Loucy (cell line): ENCODE measurements around the gene SUN5.

Experiments
- H2AFZ ChIP-seq: fragments of 200-600 bp; sonication (generic); 2 replicates; pipeline ENCODE4 v1.6.0; 2016; ENCODE audit warnings: antibody characterized with exemption, mild to moderate bottlenecking, low read length, moderate library complexity
- H3F3A ChIP-seq: fragments of 200-600 bp; 2 replicates; pipeline ENCODE4 v1.6.0; 2016; ENCODE audit warnings: antibody characterized with exemption, low read depth, mild to moderate bottlenecking
- H3K27me3 ChIP-seq: fragments of 200-600 bp; sonication (generic); 2 replicates; pipeline ENCODE4 v1.6.1; 2014; ENCODE audit warnings: low read length, mild to moderate bottlenecking; ENCODE audit not compliant: insufficient read depth, poor library complexity, severe bottlenecking
- H3K36me3 ChIP-seq: fragments of 200-600 bp; sonication (generic); 2 replicates; pipeline ENCODE4 v1.6.1; 2016; ENCODE audit warnings: low read length; ENCODE audit not compliant: insufficient read depth
- H3K4me1 ChIP-seq: fragments of 200-600 bp; sonication (generic); 2 replicates; pipeline ENCODE4 v1.5.1; 2014; ENCODE audit warnings: low read length, mild to moderate bottlenecking; ENCODE audit not compliant: insufficient read depth, poor library complexity, severe bottlenecking
- H3K4me2 ChIP-seq: fragments of 200-600 bp; sonication (generic); 2 replicates; pipeline ENCODE4 v1.6.0; 2014; ENCODE audit warnings: antibody characterized with exemption, low read length, low read depth, mild to moderate bottlenecking; ENCODE audit not compliant: poor library complexity, severe bottlenecking
- H3K4me3 ChIP-seq: fragments of 200-600 bp; sonication (generic); 2 replicates; pipeline ENCODE4 v1.5.1; 2014; ENCODE audit warnings: low read length, mild to moderate bottlenecking, mixed read lengths; ENCODE audit not compliant: poor library complexity, severe bottlenecking
- H3K79me2 ChIP-seq: fragments of 200-600 bp; sonication (generic); 2 replicates; pipeline ENCODE4 v1.6.1; 2014; ENCODE audit warnings: low read length; ENCODE audit not compliant: insufficient read depth
- H3K9ac ChIP-seq: fragments of 200-600 bp; sonication (generic); 2 replicates; pipeline ENCODE4 v1.6.0; 2014; ENCODE audit warnings: mild to moderate bottlenecking, low read depth, low read length, moderate library complexity; ENCODE audit not compliant: poor library complexity, severe bottlenecking
- H3K9me2 ChIP-seq: fragments of 200-600 bp; sonication (generic); replicated peaks from 2 replicates; pipeline ENCODE4 v1.6.1; 2016; ENCODE audit warnings: low read depth, low read length, mixed read lengths
- H3K9me3 ChIP-seq: fragments of 200-600 bp; sonication (generic); 2 replicates; pipeline ENCODE4 v1.6.1; 2014; ENCODE audit warnings: mild to moderate bottlenecking, antibody characterized with exemption, low read length, low read depth; ENCODE audit not compliant: insufficient read depth
- H4K20me1 ChIP-seq: fragments of 200-600 bp; sonication (generic); 2 replicates; pipeline ENCODE4 v1.6.0; 2014; ENCODE audit warnings: antibody characterized with exemption, low read length, mild to moderate bottlenecking; ENCODE audit not compliant: insufficient read depth, poor library complexity, severe bottlenecking
- EZH2phosphoT487 ChIP-seq: fragments of 200-600 bp; IDR thresholded peaks from 2 replicates; pipeline ENCODE4 v1.6.1; 2018; ENCODE audit warnings: antibody characterized with exemption, mild to moderate bottlenecking, moderate library complexity, borderline replicate concordance
- TF ChIP-seq, protein P1 (sequence below): fragments of 200-600 bp; sonication (generic); conservative IDR thresholded peaks from 2 replicates; pipeline ENCODE4 v1.5.1; 2014; ENCODE audit warnings: mild to moderate bottlenecking, antibody characterized with exemption, low read length

The SUN5 gene

DNA sequence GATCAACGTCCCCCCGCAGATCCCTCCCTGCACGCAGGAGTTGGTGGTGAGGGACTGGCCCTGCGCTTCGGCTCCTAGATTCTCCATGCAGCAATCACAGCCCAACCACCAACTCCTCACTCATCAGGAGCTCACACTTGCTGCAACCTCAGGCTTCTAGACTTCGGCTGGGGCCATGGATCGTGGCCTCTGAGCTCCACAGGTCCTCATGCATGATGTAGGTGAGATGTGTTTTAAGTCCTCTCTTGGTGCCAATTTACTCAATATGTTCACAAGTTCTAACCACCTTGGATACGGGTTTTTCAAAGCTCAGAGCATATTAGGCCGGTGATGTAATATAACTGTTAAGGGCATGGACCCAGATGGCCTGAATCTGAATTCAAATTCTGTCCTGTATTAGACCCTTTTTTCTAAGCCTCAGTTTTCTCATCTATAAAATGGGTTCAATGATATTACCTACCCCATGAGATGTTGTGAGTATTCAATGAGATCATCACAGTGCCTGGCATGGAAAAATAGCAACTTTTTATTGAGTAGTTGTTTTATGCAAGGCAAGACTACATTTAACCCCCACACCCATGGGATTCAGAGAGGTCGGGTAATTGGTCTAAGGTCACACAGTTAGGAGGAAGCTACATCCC, 31.0 kb downstream of the SUN5 start:
- TF ChIP-seq EZH2phosphoT487: no peak
- TF ChIP-seq, protein P1, sequence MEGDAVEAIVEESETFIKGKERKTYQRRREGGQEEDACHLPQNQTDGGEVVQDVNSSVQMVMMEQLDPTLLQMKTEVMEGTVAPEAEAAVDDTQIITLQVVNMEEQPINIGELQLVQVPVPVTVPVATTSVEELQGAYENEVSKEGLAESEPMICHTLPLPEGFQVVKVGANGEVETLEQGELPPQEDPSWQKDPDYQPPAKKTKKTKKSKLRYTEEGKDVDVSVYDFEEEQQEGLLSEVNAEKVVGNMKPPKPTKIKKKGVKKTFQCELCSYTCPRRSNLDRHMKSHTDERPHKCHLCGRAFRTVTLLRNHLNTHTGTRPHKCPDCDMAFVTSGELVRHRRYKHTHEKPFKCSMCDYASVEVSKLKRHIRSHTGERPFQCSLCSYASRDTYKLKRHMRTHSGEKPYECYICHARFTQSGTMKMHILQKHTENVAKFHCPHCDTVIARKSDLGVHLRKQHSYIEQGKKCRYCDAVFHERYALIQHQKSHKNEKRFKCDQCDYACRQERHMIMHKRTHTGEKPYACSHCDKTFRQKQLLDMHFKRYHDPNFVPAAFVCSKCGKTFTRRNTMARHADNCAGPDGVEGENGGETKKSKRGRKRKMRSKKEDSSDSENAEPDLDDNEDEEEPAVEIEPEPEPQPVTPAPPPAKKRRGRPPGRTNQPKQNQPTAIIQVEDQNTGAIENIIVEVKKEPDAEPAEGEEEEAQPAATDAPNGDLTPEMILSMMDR: no peak
- H3K36me3 ChIP-seq: no peaks in the 10 kb centered on the region
- H3K4me2 ChIP-seq: peak overlapping the region; percentile 81
- H2AFZ ChIP-seq: no peak overlapping the region
- peaks cover 59% of the 10 kb centered on the region for H3K4me1 ChIP-seq
- H3K9me2 ChIP-seq: no peaks in the 10 kb centered on the region
- H3K79me2 ChIP-seq: no peaks in the 10 kb centered on the region
- peak overlapping the region; percentile 68 for H3K4me3 ChIP-seq
- peaks cover 20% of the 10 kb centered on the region for H3F3A ChIP-seq
- no peaks in the 10 kb centered on the region for H4K20me1 ChIP-seq
- H3K9me3 ChIP-seq: peaks cover 4% of the 10 kb centered on the region; the same call in 1 of the 2 replicates
- no peaks in the 10 kb centered on the region for H3K27me3 ChIP-seq
- peak overlapping the region; percentile 89 for H3K9ac ChIP-seq

DNA sequence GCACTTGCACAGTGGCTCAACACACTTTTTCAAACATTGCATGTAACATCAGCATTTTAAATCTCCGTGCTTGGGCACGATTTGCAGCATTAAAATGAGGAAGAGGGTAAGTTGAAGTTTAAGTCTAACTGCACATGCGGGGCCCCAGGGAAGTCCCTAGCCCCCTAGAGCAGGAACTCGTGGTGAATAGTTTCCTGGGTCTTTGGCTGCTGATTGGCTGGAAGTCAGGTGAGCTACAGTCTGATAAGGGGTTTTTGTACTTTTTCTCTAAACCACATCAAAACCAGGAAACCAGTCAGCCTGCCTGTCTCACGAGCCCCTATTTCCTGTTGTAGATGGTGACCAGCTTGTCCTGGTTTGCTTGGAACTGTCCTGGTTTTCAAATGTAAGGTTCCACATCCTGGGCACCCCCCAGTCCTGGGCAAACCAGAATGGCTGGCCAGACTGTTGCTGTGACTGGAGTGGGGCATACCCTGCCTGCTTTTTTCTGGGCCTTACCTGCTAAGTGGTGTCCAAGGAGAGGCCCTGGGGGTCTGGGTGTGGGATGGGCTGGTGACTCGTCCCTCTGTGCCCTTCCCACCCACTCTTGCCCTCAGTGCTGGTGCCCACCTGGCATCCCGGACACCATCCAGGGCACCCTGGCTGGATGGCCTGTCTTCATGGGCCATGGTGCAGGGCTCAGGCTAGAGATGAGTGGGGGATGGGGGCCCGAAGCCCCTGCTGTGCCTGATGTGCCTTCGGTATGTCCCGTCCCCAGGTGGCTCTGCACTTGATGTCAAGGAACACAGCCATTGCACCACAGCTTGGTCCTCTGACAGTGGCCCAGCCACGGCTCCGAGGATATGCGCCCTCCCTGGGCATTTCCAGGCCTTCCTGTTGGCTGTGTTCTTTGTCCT, 31.8 kb downstream of the SUN5 start:
- H2AFZ ChIP-seq: no peak overlapping the region
- no peaks in the 10 kb centered on the region for H3K27me3 ChIP-seq
- peak overlapping the region; percentile 89 for H3K9ac ChIP-seq
- TF ChIP-seq, protein P1: no peak
- no peak for TF ChIP-seq EZH2phosphoT487
- H3K36me3 ChIP-seq: no peaks in the 10 kb centered on the region
- H3K4me2 ChIP-seq: peak overlapping the region; percentile 81
- H4K20me1 ChIP-seq: no peaks in the 10 kb centered on the region
- no peaks in the 10 kb centered on the region for H3K9me2 ChIP-seq
- H3K79me2 ChIP-seq: no peaks in the 10 kb centered on the region
- peak overlapping the region; percentile 68 for H3K4me3 ChIP-seq
- peaks cover 67% of the 10 kb centered on the region for H3K4me1 ChIP-seq
- peaks cover 20% of the 10 kb centered on the region for H3F3A ChIP-seq
- H3K9me3 ChIP-seq: peaks cover 4% of the 10 kb centered on the region; the same call in 1 of the 2 replicates

DNA sequence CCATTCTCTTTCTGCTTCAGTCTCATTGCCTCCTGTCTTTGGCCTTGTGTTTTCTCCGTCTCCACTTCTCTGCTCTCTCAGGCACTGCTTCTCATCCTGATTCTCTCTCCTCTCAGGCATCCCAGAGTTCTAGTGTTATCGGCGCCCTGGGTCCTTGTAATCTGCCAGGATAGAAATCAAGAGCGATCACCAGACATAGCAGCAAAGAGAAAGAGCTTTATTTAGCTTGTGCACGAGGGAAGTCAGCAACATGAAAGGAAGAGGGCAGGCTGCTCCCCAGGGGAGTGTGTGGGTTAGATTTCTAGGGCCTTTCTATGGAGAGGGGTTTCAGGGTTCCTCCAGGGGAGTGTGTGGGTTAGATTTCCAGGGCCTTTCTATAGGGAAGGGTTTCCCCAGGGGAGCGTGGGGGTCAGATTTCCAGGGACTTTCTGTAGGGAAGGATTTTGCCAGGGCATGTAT, 32.5 kb downstream of the SUN5 start:
- Histone ChIP-seq H2AFZ (no peak overlapping the region), H4K20me1 (no peaks in the 10 kb centered on the region), H3K9ac (peak overlapping the region; percentile 89), H3K4me3 (peak overlapping the region; percentile 68), H3F3A (peaks cover 20% of the 10 kb centered on the region), H3K9me2 (no peaks in the 10 kb centered on the region), H3K9me3 (no peaks in the 10 kb centered on the region; the same call in 1 of the 2 replicates), H3K4me2 (peak overlapping the region; percentile 81), H3K79me2 (no peaks in the 10 kb centered on the region), H3K4me1 (peaks cover 74% of the 10 kb centered on the region), H3K36me3 (no peaks in the 10 kb centered on the region), H3K27me3 (no peaks in the 10 kb centered on the region)
- TF ChIP-seq EZH2phosphoT487: no peak
- TF ChIP-seq, protein P1: no peak
